GM18526 (cell line): ENCODE data around the gene LAGE3.

Source experiments
- POLR2A ChIP-seq: IDR thresholded peaks from 3 replicates; pipeline ENCODE4 v1.6.1; 2011; ENCODE audit not compliant: insufficient read length; ENCODE audit errors: extremely low read depth

LAGE3 gene

DNA sequence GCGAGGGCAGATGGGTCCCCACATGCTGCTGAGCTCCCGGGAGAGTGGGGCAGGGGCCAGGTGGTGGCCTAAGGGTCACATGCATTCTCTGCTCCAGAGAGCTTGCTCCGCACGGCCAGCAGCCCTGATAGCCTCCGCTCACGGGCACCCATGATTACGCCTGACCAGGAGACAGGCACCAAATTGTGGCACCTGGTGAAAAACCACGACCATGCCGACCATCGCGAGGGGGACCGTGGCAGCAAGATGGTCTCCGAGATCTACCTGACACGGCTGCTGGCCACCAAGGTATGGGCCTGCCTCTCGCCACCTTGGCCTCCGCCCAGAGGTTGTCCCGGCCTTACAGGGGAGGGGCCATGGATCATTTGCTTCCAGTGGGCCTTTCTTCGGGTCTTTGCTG lies 9.2 kb downstream of the LAGE3 start:
- TF ChIP-seq POLR2A = no peak

GRCh38 chrX:154469114-154469513 lies 10.0 kb downstream of the LAGE3 start:
- TF ChIP-seq POLR2A = no peak

- TF ChIP-seq POLR2A = no peak
Observed at GRCh38 chrX:154468217-154468616, 10.9 kb downstream of the LAGE3 start.

- TF ChIP-seq POLR2A = no peak
Observed at GRCh38 chrX:154467556-154467955, 11.5 kb downstream of the LAGE3 start.

DNA sequence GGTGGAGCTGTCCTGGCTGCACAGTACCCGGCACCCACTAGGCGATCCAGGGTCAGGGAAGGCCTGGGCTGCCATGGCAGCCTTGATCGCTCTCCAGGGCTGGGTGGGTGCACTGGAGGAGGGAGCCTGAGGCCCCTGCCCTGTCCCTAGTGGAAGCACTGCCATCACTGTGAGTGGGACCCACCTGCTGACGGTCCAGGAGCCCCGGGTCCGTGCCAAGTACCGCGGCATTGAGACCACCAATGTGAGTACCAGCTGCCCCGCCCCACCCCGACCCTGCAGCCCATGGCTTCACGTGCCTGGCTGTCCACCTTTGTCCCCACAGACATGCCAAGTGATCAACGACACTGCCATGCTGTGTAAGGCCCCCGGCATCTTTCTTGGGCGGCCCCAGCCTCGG lies 12.2 kb downstream of the LAGE3 start:
- no peak for TF ChIP-seq POLR2A

- TF ChIP-seq POLR2A = no peak
Observed at GRCh38 chrX:154466036-154466435, 13.0 kb downstream of the LAGE3 start.

DNA sequence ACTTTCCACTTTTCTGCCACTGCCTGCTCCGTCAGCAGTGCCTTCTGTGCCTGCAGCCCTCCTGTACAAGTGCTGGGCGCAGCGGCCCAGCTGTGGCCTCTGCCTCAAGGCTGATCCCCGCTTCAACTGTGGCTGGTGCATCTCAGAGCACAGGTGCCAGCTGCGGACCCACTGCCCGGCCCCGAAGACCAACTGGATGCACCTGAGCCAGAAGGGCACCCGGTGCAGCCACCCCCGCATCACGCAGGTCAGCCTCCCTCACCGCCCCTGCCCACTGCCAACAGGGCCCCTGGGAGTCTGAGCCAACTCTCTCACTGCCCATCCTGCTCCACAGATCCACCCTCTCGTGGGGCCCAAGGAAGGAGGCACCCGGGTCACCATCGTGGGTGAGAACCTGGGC lies 13.5 kb downstream of the LAGE3 start:
- TF ChIP-seq POLR2A = no peak

DNA sequence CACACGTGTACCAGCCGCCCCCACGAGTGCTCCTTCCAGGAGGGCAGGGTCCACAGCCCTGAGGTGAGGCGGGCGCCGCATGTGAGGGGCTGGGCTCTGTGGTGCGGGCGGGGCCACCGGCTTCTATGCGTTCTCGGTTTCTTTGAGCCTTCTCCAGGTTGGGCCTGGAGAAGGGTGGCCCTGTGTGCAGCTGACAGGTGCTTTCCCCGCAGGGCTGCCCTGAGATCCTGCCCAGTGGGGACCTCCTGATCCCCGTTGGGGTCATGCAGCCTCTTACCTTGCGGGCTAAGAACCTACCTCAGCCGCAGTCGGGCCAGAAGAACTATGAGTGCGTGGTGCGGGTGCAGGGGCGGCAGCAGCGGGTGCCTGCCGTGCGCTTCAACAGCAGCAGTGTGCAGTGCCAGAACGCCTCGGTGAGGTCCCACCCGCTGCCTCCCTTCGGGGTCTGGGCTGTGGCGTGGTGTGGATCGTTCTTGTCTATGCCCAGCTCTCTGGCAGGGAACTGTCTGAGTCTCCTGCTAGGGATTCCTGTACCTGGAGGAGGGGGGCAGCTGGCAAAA lies 14.2 kb downstream of the LAGE3 start:
- no peak for TF ChIP-seq POLR2A

DNA sequence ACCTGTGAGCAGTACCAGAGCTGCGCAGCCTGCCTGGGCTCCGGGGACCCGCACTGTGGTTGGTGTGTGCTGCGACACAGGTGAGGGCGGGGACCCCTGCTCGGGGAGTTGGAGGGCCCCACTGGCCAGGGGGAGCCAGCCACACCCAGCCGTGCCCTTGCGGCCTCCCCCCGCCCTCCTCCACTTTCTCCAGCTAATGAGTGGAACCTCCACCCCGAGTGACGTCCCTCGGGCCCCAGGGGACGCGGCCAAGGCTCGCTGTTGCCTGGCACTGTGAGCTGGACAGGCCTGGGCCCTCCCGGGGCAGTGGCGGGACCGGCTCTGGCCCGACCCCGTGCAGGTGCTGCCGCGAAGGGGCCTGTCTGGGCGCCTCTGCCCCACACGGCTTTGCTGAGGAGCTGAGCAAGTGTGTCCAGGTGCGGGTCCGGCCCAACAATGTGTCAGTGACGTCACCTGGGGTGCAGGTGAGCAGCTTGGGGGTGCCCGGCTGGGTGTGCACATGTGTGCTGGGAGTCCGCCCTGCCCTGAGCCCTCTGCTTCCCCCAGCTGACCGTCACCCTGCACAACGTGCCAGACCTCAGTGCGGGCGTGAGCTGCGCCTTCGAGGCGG lies 15.4 kb downstream of the LAGE3 start:
- no peak for TF ChIP-seq POLR2A

- TF ChIP-seq POLR2A = no peak
Observed at GRCh38 chrX:154462396-154462795, 16.7 kb downstream of the LAGE3 start.

GRCh38 chrX:154460326-154460725 lies 18.8 kb downstream of the LAGE3 start:
- no peak for TF ChIP-seq POLR2A

DNA sequence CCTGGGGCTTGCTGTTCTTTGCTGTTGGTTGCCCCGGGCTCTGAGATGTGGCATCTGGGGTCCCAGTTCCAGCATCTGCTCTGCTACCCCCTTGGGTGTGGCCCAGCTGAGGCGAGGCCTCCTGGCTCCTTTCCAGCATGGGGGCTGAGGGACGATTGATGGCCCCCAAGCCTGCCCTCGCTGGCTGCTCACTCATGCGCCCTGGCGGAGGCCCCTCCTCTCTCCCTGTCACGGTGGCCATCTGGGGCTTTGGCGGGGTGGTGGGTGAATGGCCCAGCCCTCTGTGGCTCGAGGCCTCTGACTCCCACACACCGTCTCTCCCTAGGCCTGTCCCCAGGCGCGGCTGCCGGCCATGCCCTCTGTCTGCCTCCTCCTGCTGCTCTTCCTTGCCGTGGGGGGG lies 19.2 kb downstream of the LAGE3 start:
- no peak for TF ChIP-seq POLR2A

DNA sequence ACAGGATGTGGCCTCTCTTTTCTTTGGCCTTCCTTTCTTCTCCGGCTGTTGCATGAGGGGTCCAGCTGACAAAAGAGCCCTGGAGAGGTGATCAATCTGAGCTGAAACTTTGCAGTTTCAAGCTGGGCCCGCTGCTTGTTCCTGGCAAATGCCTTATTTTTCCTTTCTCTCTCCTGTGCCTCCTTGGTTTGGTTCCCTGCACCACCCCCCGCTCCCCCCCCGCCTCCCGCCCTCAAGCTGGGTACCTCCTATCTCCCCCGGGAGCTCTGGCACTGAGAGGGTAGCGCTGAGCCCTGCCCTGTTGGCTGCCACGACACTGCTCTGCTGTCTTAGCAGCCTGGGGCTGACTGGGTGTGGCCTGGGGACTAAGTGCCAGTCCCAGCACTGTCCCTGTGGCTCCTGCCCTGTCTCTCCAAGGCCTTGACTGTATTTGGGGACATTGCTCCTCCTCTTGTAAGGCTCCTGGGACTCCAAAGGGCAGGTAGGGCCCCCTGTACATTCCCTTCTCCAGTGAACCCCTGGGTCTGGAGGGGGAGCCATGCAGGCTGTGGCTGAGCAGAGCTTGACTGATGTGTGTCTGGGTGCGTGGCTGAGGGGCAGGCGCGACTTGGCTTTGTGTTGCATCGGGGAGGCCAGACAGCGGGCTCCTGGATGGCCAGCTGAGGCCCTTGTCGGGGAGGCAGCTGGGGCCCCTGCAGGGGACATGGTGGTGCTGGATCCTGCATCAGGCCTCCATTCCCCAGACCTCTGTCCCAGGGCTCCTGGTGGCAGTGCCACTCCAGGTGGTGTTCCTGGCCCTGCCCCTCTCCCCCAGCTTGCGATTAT lies 19.9 kb downstream of the LAGE3 start:
- TF ChIP-seq POLR2A = no peak

DNA sequence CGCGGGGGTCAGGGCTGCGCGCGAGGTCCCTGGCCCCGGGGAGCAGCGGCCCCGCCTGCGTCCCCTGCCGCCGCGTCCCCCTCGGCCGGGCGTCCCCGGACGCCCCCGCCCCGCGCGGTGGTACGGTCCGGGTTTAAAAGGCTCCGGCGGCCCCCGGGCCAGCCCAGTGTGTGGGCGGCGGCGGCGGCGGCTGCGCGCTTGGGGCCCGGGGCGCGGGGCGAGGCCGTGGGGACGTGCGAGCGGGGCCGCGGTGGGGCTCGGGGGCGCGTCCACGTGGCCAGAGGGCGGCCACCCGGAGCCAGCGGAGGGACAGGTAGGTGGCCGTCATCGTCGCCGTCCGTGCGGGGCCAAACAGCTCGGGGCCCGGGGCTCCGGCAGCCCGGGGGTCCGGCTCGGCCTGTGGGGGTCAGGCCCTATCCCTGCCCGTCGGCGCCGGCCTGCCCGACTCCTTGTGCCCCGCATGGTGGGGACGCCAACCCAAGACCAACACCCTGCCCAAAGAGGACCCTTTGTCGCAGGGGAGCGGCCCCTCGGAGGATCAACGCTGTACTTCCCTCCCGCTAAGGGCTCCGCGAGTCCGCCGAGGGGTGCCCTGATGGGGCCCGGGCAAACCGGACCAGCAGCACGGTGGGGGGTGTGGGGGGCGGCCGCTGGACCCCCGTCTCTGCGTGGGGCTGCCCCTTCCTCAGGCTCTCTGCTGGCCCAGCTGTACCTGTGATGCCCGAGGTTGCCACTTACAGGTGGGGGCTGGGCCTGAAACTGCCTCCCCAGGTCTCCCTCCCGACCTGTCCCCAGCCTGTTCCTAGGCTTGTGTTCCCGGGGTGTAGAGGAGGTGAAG lies 20.7 kb downstream of the LAGE3 start, which contains the start of gene PLXNA3:
PLXNA3 (plus strand) TSS at position 166 of the 838 bp plus-strand sequence. CDS start 1,903 bp downstream, outside the sequence.
- peak; percentile 39 for TF ChIP-seq POLR2A

GRCh38 chrX:154457491-154458115 lies 21.5 kb downstream of the LAGE3 start:
- no peak for TF ChIP-seq POLR2A
